Occipital lobe (tissue), 2 donors: Measurements from ENCODE around the gene TBCE. TPM values are rescaled to one million over a fixed set of nuclear protein-coding genes. Genes with fewer than 3 reads are reported as not detected.
A peak's percentile ranks its signal among the peaks of the same experiment; 100 is the strongest.

Source experiments
- DNase-seq: peaks from one replicate; lab custom pipeline; 2025; lab: John Stamatoyannopoulos, UW
- total RNA-seq: library from RNA; depleted of rRNA; stranded (reverse); fragments of >200 nt; gene quantifications from one replicate; pipeline ENCODE4 v1.2.3, GENCODE V29; 2014

TBCE gene
- total RNA-seq: 47.1 TPM

- peak; percentile 94 for DNase-seq
These were observed at the start of gene TBCE for GRCh38 chr1:235367000-235367908. TSS of gene TBCE (plus strand) at chr1:235367427. CDS start at chr1:235380050, 12,623 bp downstream.

GRCh38 chr1:235319255-235319654, 48.0 kb upstream of the TBCE start:
- DNase-seq: no peak

DNA sequence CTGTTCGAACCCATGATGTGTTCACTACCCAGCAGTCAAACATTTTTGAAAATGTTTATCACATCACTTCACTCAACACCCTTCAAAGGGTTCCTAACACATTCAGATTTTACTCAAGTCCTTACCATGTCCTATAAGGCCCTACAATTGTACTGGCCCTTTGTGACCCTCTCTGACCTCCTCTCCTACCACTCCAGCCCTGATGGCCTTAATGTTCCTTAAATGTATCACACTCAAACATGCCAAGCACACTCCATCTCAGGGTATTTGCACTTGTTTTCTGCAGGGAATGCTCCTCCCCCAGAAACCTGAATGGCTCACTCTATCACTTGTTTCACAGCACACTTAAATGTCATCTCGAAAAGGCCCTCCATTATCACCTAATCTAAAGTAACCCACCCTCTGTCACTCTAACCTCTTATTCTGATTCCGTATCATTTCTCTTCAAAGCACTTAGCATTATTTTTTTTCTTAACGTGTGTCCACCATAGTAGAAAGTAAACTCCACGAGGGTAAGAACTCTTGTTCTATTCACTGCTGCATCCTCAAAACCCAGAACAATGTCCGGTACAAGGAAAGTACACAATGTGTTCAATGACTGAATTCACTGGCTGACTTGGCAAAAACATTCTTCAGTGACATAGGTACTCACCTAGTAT, 46.6 kb upstream of the TBCE start:
- DNase-seq: no peak

DNA sequence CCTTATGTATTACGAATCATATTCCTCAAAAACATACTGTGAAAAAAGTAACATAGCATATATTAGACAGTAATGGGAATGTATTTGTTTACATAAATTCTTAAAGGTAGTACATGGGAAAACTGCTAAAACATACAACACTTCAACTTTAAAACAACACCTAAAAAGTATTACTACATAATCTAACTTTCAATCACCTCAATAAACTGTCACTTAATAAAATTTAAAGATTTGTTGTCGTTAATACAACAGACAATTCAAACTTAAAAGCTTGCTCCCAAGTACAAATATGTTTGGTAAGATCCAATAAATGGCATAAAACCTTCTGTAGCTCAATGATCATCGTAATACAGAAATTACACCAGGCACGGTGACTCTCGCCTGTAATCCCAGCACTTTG, 42.9 kb upstream of the TBCE start:
- DNase-seq: no peak

DNA sequence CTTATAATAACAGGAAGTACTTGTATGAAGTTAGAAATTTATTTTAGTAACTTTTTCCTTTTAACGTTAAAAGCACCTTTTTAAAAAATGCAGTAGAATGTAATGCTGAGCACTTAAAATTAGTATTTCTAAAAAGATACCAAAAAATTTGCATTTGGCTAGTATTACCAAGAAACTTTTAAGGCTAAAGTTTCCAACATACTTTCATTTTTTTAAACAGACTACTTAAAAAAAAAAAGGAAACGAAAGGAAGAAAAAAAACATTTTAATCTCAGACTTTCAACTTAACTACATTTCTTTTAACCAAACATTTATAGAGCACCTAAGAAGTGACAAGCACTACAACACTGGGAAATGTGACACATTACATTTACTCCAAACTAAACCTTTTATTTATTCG, 42.1 kb upstream of the TBCE start:
- no peak for DNase-seq

- no peak for DNase-seq
These were observed 41.4 kb upstream of the TBCE start for GRCh38 chr1:235325854-235326253.

GRCh38 chr1:235326719-235327558, 40.3 kb upstream of the TBCE start:
- DNase-seq: no peak

GRCh38 chr1:235327559-235328270, 39.5 kb upstream of the TBCE start, which contains the start of gene ARID4B:
TSS of gene ARID4B (minus strand) at chr1:235328179. CDS start at chr1:235326919, 1,260 bp downstream.
- DNase-seq: no peak

DNA sequence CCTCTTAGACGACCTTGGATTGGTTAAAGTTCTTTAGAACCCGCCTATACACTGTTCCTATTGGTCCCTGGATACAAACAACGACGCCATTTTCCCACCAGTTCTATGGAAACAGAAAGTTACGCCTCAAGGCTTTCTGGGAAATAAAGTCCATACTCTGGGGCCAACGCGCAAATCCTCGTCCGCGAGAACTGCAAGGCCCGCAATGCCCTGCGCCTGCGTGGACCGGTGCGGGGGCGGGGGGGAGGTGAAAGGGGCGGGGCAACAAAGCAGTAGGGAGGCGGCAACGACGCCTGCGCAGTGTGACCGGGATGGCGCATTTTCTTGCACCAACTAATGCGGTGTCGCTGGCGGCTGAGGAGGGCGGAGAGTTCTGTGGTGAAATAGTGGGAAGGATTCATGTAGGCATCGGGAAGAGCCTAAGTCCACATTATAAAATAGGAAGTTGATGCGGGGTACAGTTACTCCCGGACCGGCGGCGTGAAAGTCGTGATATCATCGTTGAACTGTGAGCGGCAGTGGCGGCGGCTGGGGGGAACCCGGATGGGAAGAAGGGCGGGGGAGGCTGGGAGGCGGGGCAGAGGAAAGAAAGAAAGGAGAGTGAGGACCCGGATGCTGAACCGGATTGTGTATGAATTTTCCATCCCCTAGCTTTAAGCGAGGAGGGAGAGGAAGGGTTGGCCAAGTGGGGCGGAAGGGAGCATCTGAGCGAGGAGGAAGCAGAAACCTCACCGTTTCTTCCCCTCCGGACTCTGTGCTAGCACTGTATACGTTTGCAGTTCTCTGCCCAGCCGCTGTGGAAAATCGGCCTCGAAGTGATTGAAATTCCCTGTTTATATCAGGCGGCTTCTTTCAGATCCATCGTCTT, 38.7 kb upstream of the TBCE start, which contains the start of gene GGPS1:
GGPS1 (plus strand) TSS at position 300 of the 868 bp plus-strand sequence. CDS start 6,695 bp downstream, outside the sequence.
- DNase-seq: peak; percentile 98

DNA sequence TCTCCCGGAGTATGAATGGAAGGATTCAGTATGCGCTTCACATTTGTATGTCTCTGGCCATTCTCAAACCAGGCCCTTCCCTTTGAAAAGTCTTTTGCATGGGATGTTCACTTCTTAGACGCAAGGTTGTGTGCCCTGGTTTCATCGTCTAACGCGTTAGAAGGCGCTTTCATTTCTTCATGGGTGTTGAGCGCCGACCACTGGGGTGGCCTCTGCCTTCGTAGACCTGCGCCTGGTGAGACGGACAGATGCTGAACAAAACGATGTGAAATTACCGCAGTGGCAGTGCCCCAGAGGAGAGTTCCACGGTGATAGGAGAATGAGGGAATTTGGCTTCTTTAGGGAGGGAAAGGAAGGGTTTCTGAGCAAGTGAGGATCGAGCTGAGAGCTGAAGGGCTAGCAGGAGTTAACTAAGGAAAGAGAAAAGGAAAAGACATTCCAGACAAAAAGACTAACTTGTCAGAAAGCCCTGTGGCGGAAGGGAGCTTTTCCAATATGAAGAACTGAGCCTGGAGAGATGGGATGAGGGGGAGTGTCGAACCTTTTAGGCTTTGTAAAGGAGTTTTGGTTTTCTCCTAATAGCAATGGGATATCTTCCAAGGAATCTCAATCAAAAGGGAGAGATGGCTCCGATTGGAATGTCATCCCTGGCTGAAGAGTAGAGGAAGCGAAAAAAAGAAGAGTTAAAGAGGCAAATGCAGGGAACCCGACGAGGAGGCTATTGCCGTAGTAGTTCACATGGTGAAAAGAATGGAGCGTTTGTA, 37.9 kb upstream of the TBCE start:
- DNase-seq: peak; percentile 47

GRCh38 chr1:235330918-235331285, 36.3 kb upstream of the TBCE start:
- no peak for DNase-seq

GRCh38 chr1:235331401-235331800, 35.8 kb upstream of the TBCE start:
- DNase-seq: no peak

GRCh38 chr1:235336903-235337302, 30.3 kb upstream of the TBCE start:
- DNase-seq: no peak

DNA sequence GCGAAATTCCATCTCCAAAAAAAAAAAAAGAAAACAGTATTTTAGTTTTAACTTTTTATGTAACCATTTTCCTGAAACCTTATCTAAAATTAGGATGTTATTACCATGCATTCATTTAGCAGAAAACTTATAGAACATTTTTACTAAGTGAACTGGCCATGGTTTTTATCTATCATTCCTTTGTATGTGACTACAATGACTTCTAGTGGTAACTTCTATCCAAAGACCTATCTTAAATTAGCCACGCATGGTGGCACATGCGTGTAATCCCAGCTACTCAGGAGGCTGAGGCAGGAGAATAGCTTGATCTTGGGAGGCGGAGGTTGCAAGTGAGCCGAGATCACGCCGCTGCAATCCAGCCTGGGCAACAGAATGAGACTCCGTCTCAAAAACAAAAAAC, 27.5 kb upstream of the TBCE start:
- no peak for DNase-seq

GRCh38 chr1:235341334-235341733, 25.9 kb upstream of the TBCE start:
- DNase-seq: no peak

DNA sequence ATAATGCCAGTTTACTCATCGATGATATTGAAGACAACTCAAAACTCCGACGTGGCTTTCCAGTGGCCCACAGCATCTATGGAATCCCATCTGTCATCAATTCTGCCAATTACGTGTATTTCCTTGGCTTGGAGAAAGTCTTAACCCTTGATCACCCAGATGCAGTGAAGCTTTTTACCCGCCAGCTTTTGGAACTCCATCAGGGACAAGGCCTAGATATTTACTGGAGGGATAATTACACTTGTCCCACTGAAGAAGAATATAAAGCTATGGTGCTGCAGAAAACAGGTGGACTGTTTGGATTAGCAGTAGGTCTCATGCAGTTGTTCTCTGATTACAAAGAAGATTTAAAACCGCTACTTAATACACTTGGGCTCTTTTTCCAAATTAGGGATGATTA, 25.2 kb upstream of the TBCE start:
- DNase-seq: no peak

- no peak for DNase-seq
These were observed 24.8 kb upstream of the TBCE start for GRCh38 chr1:235342471-235342870.

DNA sequence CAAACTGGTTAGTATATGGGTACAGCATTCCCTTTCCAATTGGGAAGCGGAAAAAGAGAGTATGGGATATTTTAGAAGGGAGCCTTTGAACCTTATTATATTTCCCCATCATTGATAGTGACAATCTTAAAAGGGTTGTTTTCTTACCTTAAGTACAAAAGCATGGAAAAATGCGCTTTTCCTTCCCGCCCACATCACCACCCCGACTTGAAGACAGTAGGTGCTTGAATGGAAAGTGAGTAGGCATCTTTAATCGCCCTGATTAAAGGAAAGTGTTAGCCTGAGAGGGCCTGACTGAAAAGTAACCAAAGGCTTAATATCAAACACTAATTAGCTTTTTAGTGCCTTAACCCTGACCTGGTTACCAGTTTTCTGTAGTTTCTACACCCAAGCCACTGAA, 23.5 kb upstream of the TBCE start:
- DNase-seq: no peak

GRCh38 chr1:235351441-235351840, 15.8 kb upstream of the TBCE start:
- no peak for DNase-seq
